Esophagus (tissue), 2 donors: Measurements from ENCODE around the gene HSBP1. TPM values are rescaled to one million over a fixed set of nuclear protein-coding genes. Genes with fewer than 3 reads are reported as not detected.
A peak's percentile ranks its signal among the peaks of the same experiment; 100 is the strongest.

ENCODE experiments used
- H3K27ac ChIP-seq, 2 donors: one replicate each; pipeline ENCODE4 v1.5.1; 2013; ENCODE audit warnings: low read depth in 2 of 2, mild to moderate bottlenecking in 2 of 2, inconsistent platforms in 1 of 2, low read length in 1 of 2, moderate library complexity in 1 of 2
- H3K27me3 ChIP-seq, 2 donors: one replicate each; pipeline ENCODE4 v1.6.1; 2013; ENCODE audit warnings: low read length in 2 of 2, control low read depth in 1 of 2, mild to moderate bottlenecking in 1 of 2; ENCODE audit not compliant: insufficient read depth in 2 of 2, control insufficient read depth in 1 of 2
- H3K36me3 ChIP-seq, 2 donors: one replicate each; pipeline ENCODE4 v1.6.1; 2013; ENCODE audit warnings: low read length in 1 of 2; ENCODE audit not compliant: control insufficient read depth in 2 of 2, insufficient read depth in 2 of 2
- H3K4me1 ChIP-seq, 2 donors: one replicate each; pipeline ENCODE4 v1.6.1; 2013; ENCODE audit warnings: low read length in 1 of 2; ENCODE audit not compliant: control insufficient read depth in 2 of 2, insufficient read depth in 2 of 2
- H3K4me3 ChIP-seq, 2 donors: one replicate each; pipeline ENCODE4 v1.5.1; 2013; ENCODE audit warnings: low read length in 2 of 2, mild to moderate bottlenecking in 2 of 2, low read depth in 1 of 2, moderate library complexity in 1 of 2
- H3K9me3 ChIP-seq, 2 donors: one replicate each; pipeline ENCODE4 v1.6.1; 2013; ENCODE audit warnings: mild to moderate bottlenecking in 2 of 2, low read depth in 1 of 2, low read length in 1 of 2, moderate library complexity in 1 of 2; ENCODE audit not compliant: control insufficient read depth in 2 of 2, insufficient read depth in 1 of 2
- WGBS, 2 donors: extraction: QIAGEN DNeasy Blood & Tissue Kit; methylation state at CpG; one replicate each; pipeline ENCODE4 v1.1.7; 2013; 5-methylcytosine and 5-hydroxymethylcytosine counted together
- polyA plus RNA-seq, 2 donors: library from polyadenylated mRNA; stranded (reverse); fragments of 200-250 nt; gene quantifications; one replicate each; pipeline ENCODE4 v1.2.3, GENCODE V29; 2013
- donor health status: healthy with polysubstance abuse.
- donor health status: Bipolar disorder and iron deficiency.

Gene HSBP1
- polyA plus RNA-seq, 2 donors = 46.2 to 80.6 TPM

GRCh38 chr16:83813823-83814658, 6.3 kb downstream of the HSBP1 start:
- H3K4me1 ChIP-seq = peaks cover 2 to 5% of the 10 kb centered on the region in 2 donors
- H3K27ac ChIP-seq = peak overlapping the region in 1 of 2 donors; percentile 33
- H3K36me3 ChIP-seq = peaks cover 4 to 6% of the 10 kb centered on the region in 2 donors
- H3K9me3 ChIP-seq = no peaks in the 10 kb centered on the region
- no peaks in the 10 kb centered on the region for H3K27me3 ChIP-seq
- no peak overlapping the region for H3K4me3 ChIP-seq
- WGBS, 2 donors = 20% methylated on average over 13 of the region's 13 CpGs

DNA sequence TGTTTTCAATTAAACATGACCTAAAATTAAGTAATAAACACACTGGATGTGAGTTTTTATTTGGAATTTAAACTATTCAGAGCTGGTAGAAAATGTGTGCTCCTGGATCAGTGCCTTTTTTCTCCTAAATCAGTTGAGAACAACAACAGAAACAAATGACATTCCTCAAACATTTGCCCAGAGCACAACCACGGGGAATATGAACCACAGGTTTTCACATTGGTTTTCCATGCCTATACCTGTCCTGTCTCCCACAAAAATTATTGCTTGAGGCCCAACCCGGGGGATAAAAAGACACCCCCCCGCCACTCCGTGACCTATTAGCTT, 6.8 kb downstream of the HSBP1 start:
- Histone ChIP-seq H3K4me1 (peaks cover 2 to 4% of the 10 kb centered on the region in 2 donors), H3K27ac (no peak overlapping the region), H3K27me3 (no peaks in the 10 kb centered on the region), H3K4me3 (no peak overlapping the region), H3K36me3 (peaks cover 4 to 6% of the 10 kb centered on the region in 2 donors), H3K9me3 (no peaks in the 10 kb centered on the region)
- 44 to 61% methylated on average over 4 of the region's 4 CpGs for WGBS, 2 donors

DNA sequence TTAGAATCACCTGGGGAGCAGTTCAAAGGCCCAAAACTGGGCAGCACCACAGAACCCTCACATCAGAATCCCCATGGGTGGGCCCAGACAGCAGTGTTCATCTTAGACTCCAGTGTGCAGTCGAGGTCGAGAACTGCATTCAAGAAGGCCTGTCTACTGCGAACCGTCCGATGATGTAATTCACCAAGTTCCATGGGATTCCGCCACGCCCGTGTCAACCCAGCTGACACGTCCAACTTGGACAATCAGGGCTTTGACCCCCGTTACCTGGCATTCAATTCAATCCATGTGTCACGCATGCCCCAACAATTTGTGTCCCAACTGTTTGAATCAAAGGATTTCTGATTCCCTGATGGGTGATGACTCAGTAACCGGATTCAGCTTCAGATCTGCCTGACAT, 9.2 kb downstream of the HSBP1 start:
- H3K27ac ChIP-seq = no peak overlapping the region
- peaks cover 4 to 6% of the 10 kb centered on the region in 2 donors for H3K36me3 ChIP-seq
- no peak overlapping the region for H3K4me3 ChIP-seq
- H3K27me3 ChIP-seq = no peaks in the 10 kb centered on the region
- WGBS, 2 donors = 87 to 89% methylated on average over 12 of the region's 12 CpGs
- no peaks in the 10 kb centered on the region for H3K9me3 ChIP-seq
- H3K4me1 ChIP-seq = peaks cover 2 to 4% of the 10 kb centered on the region in 2 donors

DNA sequence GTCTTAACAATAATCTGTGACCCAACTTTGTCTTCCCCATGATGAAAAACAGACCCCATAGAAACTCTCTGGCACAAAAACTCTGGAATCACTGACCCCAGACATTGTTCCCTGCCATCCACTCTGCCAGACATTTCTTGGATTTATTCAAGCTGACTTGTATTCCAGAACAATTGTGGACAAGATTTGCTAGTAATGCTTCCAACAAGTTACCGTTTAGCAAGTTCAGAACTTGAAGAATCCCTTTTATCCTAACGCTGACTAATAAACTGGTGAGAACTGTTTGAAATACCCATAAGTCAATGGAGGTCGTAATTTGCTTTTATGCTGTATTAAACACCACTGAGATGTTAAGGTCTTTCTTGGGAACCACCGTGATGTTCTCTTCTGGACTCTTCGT, 10.5 kb downstream of the HSBP1 start:
- Histone ChIP-seq H3K4me1 (peaks cover 0 to 4% of the 10 kb centered on the region in 2 donors), H3K9me3 (no peaks in the 10 kb centered on the region), H3K27me3 (no peaks in the 10 kb centered on the region), H3K4me3 (no peak overlapping the region), H3K36me3 (no peaks in the 10 kb centered on the region), H3K27ac (no peak overlapping the region)
- 73 to 80% methylated on average over 5 of the region's 5 CpGs for WGBS, 2 donors

DNA sequence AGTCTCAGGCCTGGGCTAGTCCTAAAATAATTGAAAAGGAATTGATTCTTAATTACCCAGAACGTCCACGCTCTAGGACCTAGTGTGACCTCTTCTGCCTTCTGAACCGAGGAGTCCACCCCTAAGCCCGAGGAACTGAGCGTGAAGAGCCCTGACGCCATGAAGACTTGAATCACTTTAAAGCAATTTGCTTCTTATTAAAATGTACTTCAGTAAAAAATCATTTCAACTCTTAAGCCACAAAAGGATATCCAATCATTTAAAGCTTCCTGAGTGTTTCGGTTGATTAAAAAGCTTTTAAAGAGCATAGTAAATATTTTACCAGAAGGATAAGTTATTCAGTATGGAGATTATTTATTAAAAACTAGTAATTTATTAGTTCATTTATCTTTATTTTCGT, 11.6 kb downstream of the HSBP1 start:
- Histone ChIP-seq H3K27ac (no peak overlapping the region), H3K27me3 (no peaks in the 10 kb centered on the region), H3K36me3 (no peaks in the 10 kb centered on the region), H3K4me1 (peaks cover 0 to under 1% of the 10 kb centered on the region in 2 donors), H3K9me3 (no peaks in the 10 kb centered on the region), H3K4me3 (no peak overlapping the region)
- WGBS, 2 donors = 57 to 79% methylated on average over 8 of the region's 8 CpGs

DNA sequence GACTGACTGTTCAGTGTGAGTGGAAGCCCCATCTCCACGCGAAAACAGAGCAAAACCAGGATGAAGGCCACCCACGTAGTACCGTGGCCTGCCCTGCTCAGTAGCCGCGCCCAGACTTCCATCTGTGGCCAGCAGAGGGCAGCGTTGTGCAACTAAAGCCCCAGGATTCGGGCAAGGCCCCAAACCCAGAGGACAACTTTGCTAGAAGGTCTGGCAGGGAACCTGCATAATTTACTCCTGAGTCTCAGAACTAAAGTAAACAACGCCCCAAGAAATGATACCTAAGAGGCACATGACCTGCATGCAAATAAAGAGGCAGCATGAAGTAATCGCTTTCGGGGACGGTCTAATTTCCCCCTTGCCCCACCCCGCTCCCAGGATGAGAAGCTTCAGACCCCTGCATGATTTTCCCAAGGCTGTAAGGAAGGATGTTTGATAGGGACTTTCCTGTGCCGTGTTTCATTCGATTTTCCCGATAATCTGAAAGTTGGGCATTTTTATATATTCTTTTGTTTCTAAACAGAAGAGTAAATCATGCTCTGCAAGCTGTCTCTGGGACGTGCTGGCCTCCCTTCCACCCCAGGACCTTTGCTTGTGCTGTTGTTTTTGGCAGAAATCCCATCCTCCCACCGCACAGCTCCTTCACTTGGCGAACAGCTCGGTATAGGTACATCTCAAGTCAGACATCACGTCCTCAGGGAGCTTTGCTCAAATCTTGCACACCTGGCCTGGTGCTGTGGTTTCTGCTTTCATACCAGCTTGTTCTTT, 18.6 kb downstream of the HSBP1 start:
- H3K36me3 ChIP-seq = no peaks in the 10 kb centered on the region
- no peaks in the 10 kb centered on the region for H3K9me3 ChIP-seq
- no peak overlapping the region for H3K27ac ChIP-seq
- no peak overlapping the region for H3K4me3 ChIP-seq
- H3K4me1 ChIP-seq = no peaks in the 10 kb centered on the region
- WGBS, 2 donors = 32% methylated on average over 21 of the region's 21 CpGs
- no peaks in the 10 kb centered on the region for H3K27me3 ChIP-seq

- no peak overlapping the region for H3K27ac ChIP-seq
- no peaks in the 10 kb centered on the region for H3K36me3 ChIP-seq
- WGBS, 2 donors = 90 to 91% methylated on average over 33 of the region's 33 CpGs
- H3K27me3 ChIP-seq = no peaks in the 10 kb centered on the region
- no peak overlapping the region for H3K4me3 ChIP-seq
- H3K4me1 ChIP-seq = no peaks in the 10 kb centered on the region
- no peaks in the 10 kb centered on the region for H3K9me3 ChIP-seq
Measured at GRCh38 chr16:83830091-83830768, 22.5 kb downstream of the HSBP1 start.

DNA sequence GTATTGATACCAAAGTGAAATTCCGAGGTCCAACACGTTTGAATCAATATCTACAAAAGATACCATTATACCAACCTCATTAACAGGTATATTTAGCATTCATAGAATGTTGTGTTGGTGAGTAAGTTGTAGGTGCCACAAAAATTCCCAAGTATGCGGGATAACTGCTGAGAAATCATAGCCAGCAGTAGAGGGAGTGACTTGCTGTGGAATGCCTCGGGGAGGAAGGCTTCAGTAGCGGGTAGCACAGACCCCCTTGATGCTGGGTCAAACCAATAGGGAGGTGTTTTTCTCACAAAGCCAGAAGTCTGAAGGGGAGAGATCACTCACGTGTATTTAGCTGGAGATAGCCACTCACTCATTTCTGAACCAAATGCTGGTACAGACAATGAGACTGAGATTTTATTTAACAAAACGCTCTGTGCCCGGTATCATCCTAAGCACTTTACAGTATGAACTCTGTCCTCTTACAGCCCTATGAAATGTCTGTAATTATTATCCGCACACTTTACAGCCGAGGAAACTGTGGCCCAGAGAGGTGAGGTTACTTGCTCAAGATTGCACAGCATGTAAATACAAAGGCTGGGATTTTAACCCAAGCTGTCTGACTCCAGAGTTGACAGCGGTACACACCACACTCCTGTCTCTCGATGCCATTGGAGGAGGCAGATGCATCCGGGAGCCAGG, 23.1 kb downstream of the HSBP1 start:
- no peaks in the 10 kb centered on the region for H3K9me3 ChIP-seq
- no peaks in the 10 kb centered on the region for H3K27me3 ChIP-seq
- no peak overlapping the region for H3K4me3 ChIP-seq
- H3K36me3 ChIP-seq = no peaks in the 10 kb centered on the region
- WGBS, 2 donors = 76 to 77% methylated on average over 13 of the region's 13 CpGs
- H3K27ac ChIP-seq = no peak overlapping the region
- no peaks in the 10 kb centered on the region for H3K4me1 ChIP-seq

- Histone ChIP-seq H3K27me3 (no peaks in the 10 kb centered on the region), H3K4me3 (no peak overlapping the region), H3K4me1 (no peaks in the 10 kb centered on the region), H3K27ac (no peak overlapping the region), H3K9me3 (no peaks in the 10 kb centered on the region), H3K36me3 (no peaks in the 10 kb centered on the region)
- 52 to 54% methylated on average over 5 of the region's 5 CpGs for WGBS, 2 donors
Measured at GRCh38 chr16:83831456-83831987, 23.7 kb downstream of the HSBP1 start.
